Neural progenitor cell (in vitro differentiated cells): ENCODE results near the gene CEP350. TPM values are rescaled to one million over a fixed set of nuclear protein-coding genes. Genes with fewer than 3 reads are reported as not detected.

Source experiments
- DNase-seq: peaks from one replicate; pipeline ENCODE4 v3.0.0-alpha.2; 2016; ENCODE audit warnings: low spot score
- H2AFZ ChIP-seq: fragments of 200-600 bp; sonication (generic); replicated peaks from 2 replicates; pipeline ENCODE4 v1.6.1; 2016; ENCODE audit warnings: antibody characterized with exemption
- H3F3A ChIP-seq: fragments of 200-600 bp; sonication (generic); 2 replicates; pipeline ENCODE4 v1.6.1; 2016; ENCODE audit warnings: antibody characterized with exemption, low read depth
- H3K27ac ChIP-seq: fragments of 200-600 bp; sonication (generic); 2 replicates; pipeline ENCODE4 v1.5.1; 2016; ENCODE audit warnings: mild to moderate bottlenecking
- H3K27me3 ChIP-seq: fragments of 200-600 bp; sonication (generic); 2 replicates; pipeline ENCODE4 v1.6.1; 2016; ENCODE audit warnings: mild to moderate bottlenecking, moderate library complexity
- H3K36me3 ChIP-seq: fragments of 200-600 bp; sonication (generic); 2 replicates; pipeline ENCODE4 v1.5.1; 2016
- H3K4me1 ChIP-seq: fragments of 200-600 bp; sonication (generic); 2 replicates; pipeline ENCODE4 v1.6.1; 2016; ENCODE audit warnings: mixed run types
- H3K4me2 ChIP-seq: fragments of 200-600 bp; sonication (generic); 2 replicates; pipeline ENCODE4 v1.6.1; 2016
- H3K4me3 ChIP-seq: fragments of 200-600 bp; sonication (generic); 2 replicates; pipeline ENCODE4 v1.5.1; 2016
- H3K79me2 ChIP-seq: fragments of 200-600 bp; sonication (generic); 2 replicates; pipeline ENCODE4 v1.6.1; 2016; ENCODE audit warnings: low read depth
- H3K9ac ChIP-seq: fragments of 200-600 bp; sonication (generic); 2 replicates; pipeline ENCODE4 v1.6.1; 2016
- H3K9me3 ChIP-seq: fragments of 200-600 bp; sonication (generic); 2 replicates; pipeline ENCODE4 v1.5.1; 2016; ENCODE audit warnings: low read depth
- H4K20me1 ChIP-seq: fragments of 200-600 bp; sonication (generic); 2 replicates; pipeline ENCODE4 v1.6.1; 2016; ENCODE audit warnings: low read depth
- H3K27ac Mint-ChIP-seq: 3 replicates; pipeline ENCODE4 v1.8.0; 2021; ENCODE audit warnings: mixed read lengths
- H3K27me3 Mint-ChIP-seq: 2 replicates; pipeline ENCODE4 v1.8.0; 2022; ENCODE audit warnings: low read depth, mild to moderate bottlenecking, inconsistent platforms, moderate library complexity, mixed read lengths; ENCODE audit not compliant: insufficient read depth
- H3K36me3 Mint-ChIP-seq: 3 replicates; pipeline ENCODE4 v1.8.0; 2021; ENCODE audit warnings: mixed read lengths
- H3K4me1 Mint-ChIP-seq: 3 replicates; pipeline ENCODE4 v1.8.0; 2021; ENCODE audit warnings: mixed read lengths
- H3K4me3 Mint-ChIP-seq: 3 replicates; pipeline ENCODE4 v1.8.0; 2021; ENCODE audit warnings: mild to moderate bottlenecking, moderate library complexity, mixed read lengths
- H3K9me3 Mint-ChIP-seq: 3 replicates; pipeline ENCODE4 v1.8.0; 2020; ENCODE audit warnings: mixed read lengths
- EZH2 ChIP-seq: fragments of 200-600 bp; sonication (generic); IDR thresholded peaks from 2 replicates; pipeline ENCODE4 v1.6.1; 2017; ENCODE audit warnings: antibody characterized with exemption, mild to moderate bottlenecking, moderate library complexity
- EZH2phosphoT487 ChIP-seq: fragments of 200-600 bp; sonication (generic); IDR thresholded peaks from 2 replicates; pipeline ENCODE4 v1.6.1; 2017; ENCODE audit warnings: antibody characterized with exemption
- total RNA-seq: library from RNA; depleted of rRNA; stranded (reverse); fragments of >200 nt; gene quantifications from 2 replicates; pipeline ENCODE4 v1.2.3, GENCODE V29; 2015; ENCODE audit warnings: low replicate concordance
- TF ChIP-seq, protein P1 (sequence below): fragments of 200-600 bp; sonication (generic); IDR thresholded peaks from 2 replicates; pipeline ENCODE4 v1.5.1; 2017; ENCODE audit warnings: antibody characterized with exemption, mild to moderate bottlenecking

CEP350 gene
- total RNA-seq, 1 donor from 2014 or later: 61.2 TPM

DNA sequence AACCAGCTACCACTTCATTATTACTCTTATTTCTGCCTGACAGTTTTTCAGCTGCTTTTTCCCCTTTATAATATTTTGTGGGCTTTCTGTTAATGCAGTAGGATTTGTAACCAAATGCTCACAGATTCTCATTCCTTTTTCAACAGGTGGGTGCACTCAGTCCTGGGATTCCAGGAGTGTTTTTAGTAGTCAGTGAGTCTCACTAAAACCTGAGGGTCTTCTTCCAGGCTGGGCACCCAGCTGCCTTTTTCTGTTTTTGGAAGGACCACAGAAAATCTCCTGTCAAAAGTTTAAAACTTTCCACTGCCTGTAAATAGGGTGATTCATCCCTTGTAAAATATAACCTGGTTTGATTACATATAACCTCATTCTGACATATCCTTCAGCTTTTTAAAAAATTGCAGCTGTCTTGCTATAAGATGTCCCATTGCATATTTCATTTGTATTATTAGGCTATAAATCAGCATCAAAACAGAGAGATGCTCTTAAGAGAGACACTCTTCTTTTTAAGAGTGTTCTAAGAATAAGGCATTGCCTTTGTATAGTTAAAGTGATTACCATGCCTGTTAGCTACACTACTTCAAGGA lies 16.8 kb upstream of the CEP350 start:
- no peaks in the 10 kb centered on the region for H3F3A ChIP-seq
- no peaks in the 10 kb centered on the region for H3K36me3 ChIP-seq
- no peak overlapping the region for H3K9ac ChIP-seq
- H2AFZ ChIP-seq: no peak overlapping the region
- H3K4me3 ChIP-seq: no peak overlapping the region
- peak overlapping the region; percentile 59 for H3K4me3 Mint-ChIP-seq
- peaks cover 36% of the 10 kb centered on the region for H3K4me1 Mint-ChIP-seq
- H3K79me2 ChIP-seq: no peaks in the 10 kb centered on the region
- DNase-seq: no peak
- H3K4me2 ChIP-seq: no peak overlapping the region
- no peaks in the 10 kb centered on the region for H3K36me3 Mint-ChIP-seq
- TF ChIP-seq EZH2: no peak
- TF ChIP-seq, protein P1, sequence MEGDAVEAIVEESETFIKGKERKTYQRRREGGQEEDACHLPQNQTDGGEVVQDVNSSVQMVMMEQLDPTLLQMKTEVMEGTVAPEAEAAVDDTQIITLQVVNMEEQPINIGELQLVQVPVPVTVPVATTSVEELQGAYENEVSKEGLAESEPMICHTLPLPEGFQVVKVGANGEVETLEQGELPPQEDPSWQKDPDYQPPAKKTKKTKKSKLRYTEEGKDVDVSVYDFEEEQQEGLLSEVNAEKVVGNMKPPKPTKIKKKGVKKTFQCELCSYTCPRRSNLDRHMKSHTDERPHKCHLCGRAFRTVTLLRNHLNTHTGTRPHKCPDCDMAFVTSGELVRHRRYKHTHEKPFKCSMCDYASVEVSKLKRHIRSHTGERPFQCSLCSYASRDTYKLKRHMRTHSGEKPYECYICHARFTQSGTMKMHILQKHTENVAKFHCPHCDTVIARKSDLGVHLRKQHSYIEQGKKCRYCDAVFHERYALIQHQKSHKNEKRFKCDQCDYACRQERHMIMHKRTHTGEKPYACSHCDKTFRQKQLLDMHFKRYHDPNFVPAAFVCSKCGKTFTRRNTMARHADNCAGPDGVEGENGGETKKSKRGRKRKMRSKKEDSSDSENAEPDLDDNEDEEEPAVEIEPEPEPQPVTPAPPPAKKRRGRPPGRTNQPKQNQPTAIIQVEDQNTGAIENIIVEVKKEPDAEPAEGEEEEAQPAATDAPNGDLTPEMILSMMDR: no peak
- no peaks in the 10 kb centered on the region for H3K9me3 Mint-ChIP-seq
- no peaks in the 10 kb centered on the region for H3K9me3 ChIP-seq
- no peaks in the 10 kb centered on the region for H4K20me1 ChIP-seq
- H3K27ac ChIP-seq: no peak overlapping the region
- H3K27ac Mint-ChIP-seq: no peak overlapping the region
- H3K4me1 ChIP-seq: no peaks in the 10 kb centered on the region
- no peaks in the 10 kb centered on the region for H3K27me3 ChIP-seq
- peaks cover 4% of the 10 kb centered on the region for H3K27me3 Mint-ChIP-seq

DNA sequence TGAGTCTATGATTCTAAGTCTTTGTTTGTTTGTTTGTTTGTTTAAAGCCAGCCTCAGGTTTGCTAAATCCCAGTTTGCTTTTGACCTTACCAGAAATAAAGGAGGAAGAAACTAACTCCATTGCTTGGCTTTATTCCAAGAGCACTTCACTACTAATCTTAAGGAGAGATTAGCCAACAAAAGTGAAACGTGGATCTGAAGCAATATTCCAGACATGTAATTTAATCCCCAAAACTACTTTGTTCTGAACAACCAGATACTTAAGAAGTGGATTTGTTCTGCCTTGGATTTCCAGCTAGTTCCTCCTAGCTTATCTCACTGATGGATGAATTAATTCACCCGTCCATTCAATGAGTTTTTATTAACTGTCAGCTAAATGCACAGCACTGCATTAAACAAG lies 15.9 kb upstream of the CEP350 start:
- no peak overlapping the region for H3K27ac ChIP-seq
- no peaks in the 10 kb centered on the region for H3F3A ChIP-seq
- H3K4me2 ChIP-seq: no peak overlapping the region
- no peaks in the 10 kb centered on the region for H3K4me1 ChIP-seq
- no peaks in the 10 kb centered on the region for H3K79me2 ChIP-seq
- no peaks in the 10 kb centered on the region for H3K9me3 ChIP-seq
- no peaks in the 10 kb centered on the region for H4K20me1 ChIP-seq
- no peak overlapping the region for H2AFZ ChIP-seq
- H3K36me3 ChIP-seq: no peaks in the 10 kb centered on the region
- H3K4me3 Mint-ChIP-seq: no peak overlapping the region
- peaks cover 36% of the 10 kb centered on the region for H3K4me1 Mint-ChIP-seq
- H3K27me3 Mint-ChIP-seq: peaks cover 4% of the 10 kb centered on the region
- TF ChIP-seq EZH2phosphoT487 (no peak), EZH2 (no peak)
- TF ChIP-seq, protein P1: no peak
- H3K4me3 ChIP-seq: no peak overlapping the region
- H3K9ac ChIP-seq: no peak overlapping the region
- H3K27me3 ChIP-seq: no peaks in the 10 kb centered on the region
- no peaks in the 10 kb centered on the region for H3K36me3 Mint-ChIP-seq
- no peak overlapping the region for H3K27ac Mint-ChIP-seq
- DNase-seq: no peak
- H3K9me3 Mint-ChIP-seq: no peaks in the 10 kb centered on the region

DNA sequence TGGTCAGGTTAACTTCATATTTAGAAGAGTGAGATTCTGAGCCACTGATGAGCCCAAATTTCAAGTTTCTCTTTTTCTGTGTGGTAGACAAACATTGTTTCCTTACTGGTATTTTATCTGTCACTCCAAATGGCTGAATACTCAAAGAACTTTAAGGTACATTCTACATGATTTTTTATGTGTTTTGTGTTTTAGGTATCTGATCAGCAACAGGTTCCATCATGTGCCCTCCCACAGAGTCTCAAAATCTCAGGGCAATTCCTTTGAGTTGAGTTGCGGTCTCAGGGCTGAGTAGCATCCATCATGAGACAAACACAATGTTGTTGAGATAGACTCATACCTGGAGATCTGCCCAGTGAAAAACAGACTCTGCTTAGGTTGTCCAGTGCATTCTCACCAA lies 14.7 kb upstream of the CEP350 start:
- Histone ChIP-seq H3K27me3 (no peaks in the 10 kb centered on the region), H3K9ac (no peak overlapping the region), H3K4me2 (no peak overlapping the region), H2AFZ (no peak overlapping the region), H3K27ac (no peak overlapping the region), H3K4me1 (no peaks in the 10 kb centered on the region), H3F3A (no peaks in the 10 kb centered on the region), H3K9me3 (no peaks in the 10 kb centered on the region), H4K20me1 (no peaks in the 10 kb centered on the region), H3K79me2 (no peaks in the 10 kb centered on the region), H3K4me3 (no peak overlapping the region), H3K36me3 (no peaks in the 10 kb centered on the region)
- no peak for DNase-seq
- Mint-ChIP-seq H3K27ac (peak overlapping the region; percentile 38), H3K36me3 (no peaks in the 10 kb centered on the region), H3K4me3 (no peak overlapping the region), H3K27me3 (peaks cover 2% of the 10 kb centered on the region), H3K9me3 (no peaks in the 10 kb centered on the region), H3K4me1 (peaks cover 36% of the 10 kb centered on the region)
- TF ChIP-seq EZH2phosphoT487 (no peak), EZH2 (no peak)
- TF ChIP-seq, protein P1: no peak
